Measurements from ENCODE around the gene TRIM39. TPM values are rescaled to one million over a fixed set of nuclear protein-coding genes. Genes with fewer than 3 reads are reported as not detected.

The TRIM39 gene
- total RNA-seq, 4 donors from 2014 or later = 3.2 to 29.7 (median 18.7) TPM

DNA sequence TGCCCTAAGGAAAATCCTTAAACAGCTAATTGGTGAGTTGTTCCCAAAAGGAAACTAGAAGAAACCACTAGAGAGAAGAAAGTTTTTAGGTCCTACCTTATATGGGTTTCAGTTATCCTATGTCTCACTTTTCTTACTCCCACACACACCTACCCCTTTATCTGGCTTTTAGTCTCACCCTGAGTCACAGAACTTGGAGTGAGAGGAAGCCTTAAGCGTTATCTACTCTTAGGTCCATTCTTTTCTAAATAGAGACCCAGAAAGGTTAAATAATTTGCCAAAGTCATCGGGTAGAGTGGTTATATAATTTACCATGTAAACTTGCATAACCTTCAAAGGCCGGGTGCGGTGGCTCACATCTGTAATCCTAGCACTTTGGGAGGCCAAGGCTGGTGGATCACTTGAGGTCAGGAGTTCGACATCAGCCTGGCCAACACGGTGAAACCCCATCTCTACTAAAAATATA, 13.9 kb downstream of the TRIM39 start:
- no peaks in the 10 kb centered on the region for H3K27me3 ChIP-seq
- H3K36me3 ChIP-seq = no peaks in the 10 kb centered on the region
- intact Hi-C loops (cut with DNase I; ENCODE audit: low total_unique reads) = no loop called here

DNA sequence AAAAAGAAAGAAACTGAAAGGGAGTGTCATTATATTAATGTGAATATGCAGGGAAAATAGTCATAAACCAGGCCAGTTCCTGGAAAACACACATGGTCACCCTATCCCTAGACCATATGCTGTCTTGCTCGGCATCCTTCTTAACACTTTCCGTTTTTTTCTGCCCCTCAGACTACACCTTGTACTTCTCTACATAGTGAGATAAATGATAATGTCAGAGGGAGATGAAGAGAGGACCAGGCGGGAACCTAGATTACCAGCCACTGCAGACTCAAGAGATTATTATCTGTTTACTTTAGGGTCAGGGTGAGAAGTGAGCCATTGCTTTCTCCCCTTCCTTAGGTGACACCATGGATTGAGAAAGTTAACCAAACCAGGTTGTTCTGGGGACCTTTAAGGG, 14.5 kb downstream of the TRIM39 start:
- intact Hi-C loops (cut with DNase I; ENCODE audit: low total_unique reads) = no loop called here

More for the DNA sequence above, 13.9 kb downstream of the TRIM39 start:
- TF ChIP-seq, protein P1, sequence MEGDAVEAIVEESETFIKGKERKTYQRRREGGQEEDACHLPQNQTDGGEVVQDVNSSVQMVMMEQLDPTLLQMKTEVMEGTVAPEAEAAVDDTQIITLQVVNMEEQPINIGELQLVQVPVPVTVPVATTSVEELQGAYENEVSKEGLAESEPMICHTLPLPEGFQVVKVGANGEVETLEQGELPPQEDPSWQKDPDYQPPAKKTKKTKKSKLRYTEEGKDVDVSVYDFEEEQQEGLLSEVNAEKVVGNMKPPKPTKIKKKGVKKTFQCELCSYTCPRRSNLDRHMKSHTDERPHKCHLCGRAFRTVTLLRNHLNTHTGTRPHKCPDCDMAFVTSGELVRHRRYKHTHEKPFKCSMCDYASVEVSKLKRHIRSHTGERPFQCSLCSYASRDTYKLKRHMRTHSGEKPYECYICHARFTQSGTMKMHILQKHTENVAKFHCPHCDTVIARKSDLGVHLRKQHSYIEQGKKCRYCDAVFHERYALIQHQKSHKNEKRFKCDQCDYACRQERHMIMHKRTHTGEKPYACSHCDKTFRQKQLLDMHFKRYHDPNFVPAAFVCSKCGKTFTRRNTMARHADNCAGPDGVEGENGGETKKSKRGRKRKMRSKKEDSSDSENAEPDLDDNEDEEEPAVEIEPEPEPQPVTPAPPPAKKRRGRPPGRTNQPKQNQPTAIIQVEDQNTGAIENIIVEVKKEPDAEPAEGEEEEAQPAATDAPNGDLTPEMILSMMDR (IDR thresholded peaks at IDR 0.05) = no peak
- TF ChIP-seq POLR2A (IDR thresholded peaks at IDR 0.05) = no peak
- no peaks in the 10 kb centered on the region for H3K9me3 ChIP-seq
- no peak overlapping the region for H3K27ac ChIP-seq
- H3K4me1 ChIP-seq = no peaks in the 10 kb centered on the region
- no peak for DNase-seq
- no peak overlapping the region for H3K4me3 ChIP-seq

DNA sequence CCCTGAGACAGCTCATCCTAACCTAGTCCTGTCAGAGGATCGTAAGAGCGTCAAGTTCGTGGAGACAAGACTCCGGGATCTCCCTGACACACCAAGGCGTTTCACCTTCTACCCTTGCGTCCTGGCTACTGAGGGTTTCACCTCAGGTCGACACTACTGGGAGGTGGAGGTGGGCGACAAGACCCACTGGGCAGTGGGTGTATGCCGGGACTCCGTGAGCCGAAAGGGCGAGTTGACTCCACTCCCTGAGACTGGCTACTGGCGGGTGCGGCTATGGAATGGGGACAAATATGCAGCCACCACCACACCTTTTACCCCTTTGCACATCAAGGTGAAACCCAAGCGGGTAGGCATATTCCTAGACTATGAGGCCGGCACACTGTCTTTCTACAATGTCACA, 15.0 kb downstream of the TRIM39 start:
- DNase-seq = no peak
- Histone ChIP-seq H3K36me3 (no peaks in the 10 kb centered on the region), H3K27me3 (no peaks in the 10 kb centered on the region), H3K4me1 (no peaks in the 10 kb centered on the region), H3K4me3 (no peak overlapping the region), H3K27ac (no peak overlapping the region), H3K9me3 (no peaks in the 10 kb centered on the region)
- TF ChIP-seq, protein P1 (IDR thresholded peaks at IDR 0.05) = no peak
- TF ChIP-seq POLR2A (IDR thresholded peaks at IDR 0.05) = no peak
- intact Hi-C loops (cut with DNase I; ENCODE audit: low total_unique reads) = no loop called here

More for the DNA sequence above, 14.5 kb downstream of the TRIM39 start:
- H3K9me3 ChIP-seq = no peaks in the 10 kb centered on the region
- no peak overlapping the region for H3K27ac ChIP-seq
- no peaks in the 10 kb centered on the region for H3K36me3 ChIP-seq
- no peaks in the 10 kb centered on the region for H3K27me3 ChIP-seq
- no peaks in the 10 kb centered on the region for H3K4me1 ChIP-seq
- TF ChIP-seq, protein P1 (IDR thresholded peaks at IDR 0.05) = no peak
- no peak for TF ChIP-seq POLR2A (IDR thresholded peaks at IDR 0.05)
- H3K4me3 ChIP-seq = no peak overlapping the region
- DNase-seq = no peak

DNA sequence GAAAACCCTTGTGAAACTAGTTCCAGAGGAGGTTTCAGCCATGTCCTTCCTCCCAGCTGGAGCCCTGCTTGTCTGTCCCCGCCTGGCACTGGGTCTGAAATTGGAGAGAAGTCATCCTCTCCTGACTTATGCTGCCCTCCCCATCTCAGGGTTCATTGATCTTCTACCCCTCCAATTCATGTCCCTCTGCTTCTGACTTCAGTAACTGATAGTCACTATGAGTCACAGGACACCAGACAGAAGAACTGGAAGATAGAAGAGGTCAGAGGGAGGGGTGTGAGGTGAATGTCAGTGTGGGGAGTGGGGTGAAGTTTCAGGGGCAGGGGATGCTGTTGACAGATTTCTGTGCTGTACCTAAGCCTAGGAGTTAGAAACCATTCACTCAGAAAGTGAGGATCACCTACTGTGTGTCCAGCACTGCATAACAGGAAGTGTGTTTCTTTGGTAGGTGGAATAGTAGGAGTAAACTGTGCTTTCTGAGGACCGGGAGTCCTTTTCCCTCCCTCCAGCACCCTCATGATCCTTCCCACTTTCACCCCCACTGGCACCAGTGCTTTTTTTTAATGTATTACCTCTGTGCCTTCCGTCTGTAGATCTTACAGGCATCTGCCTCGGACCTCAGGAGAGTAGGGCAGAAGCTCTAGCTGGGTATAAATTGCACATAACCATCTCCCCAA, 17.6 kb downstream of the TRIM39 start:
- Histone ChIP-seq H3K9me3 (no peaks in the 10 kb centered on the region), H3K36me3 (no peaks in the 10 kb centered on the region), H3K27me3 (no peaks in the 10 kb centered on the region), H3K4me1 (no peaks in the 10 kb centered on the region), H3K27ac (peak overlapping the region; percentile 92 to 94), H3K4me3 (peak overlapping the region in 1 of 2 donors; percentile 99)
- intact Hi-C loops (cut with DNase I; ENCODE audit: low total_unique reads) = no loop called here
- TF ChIP-seq, protein P1 (IDR thresholded peaks at IDR 0.05) = no peak
- no peak for TF ChIP-seq POLR2A (IDR thresholded peaks at IDR 0.05)
- no peak for DNase-seq

DNA sequence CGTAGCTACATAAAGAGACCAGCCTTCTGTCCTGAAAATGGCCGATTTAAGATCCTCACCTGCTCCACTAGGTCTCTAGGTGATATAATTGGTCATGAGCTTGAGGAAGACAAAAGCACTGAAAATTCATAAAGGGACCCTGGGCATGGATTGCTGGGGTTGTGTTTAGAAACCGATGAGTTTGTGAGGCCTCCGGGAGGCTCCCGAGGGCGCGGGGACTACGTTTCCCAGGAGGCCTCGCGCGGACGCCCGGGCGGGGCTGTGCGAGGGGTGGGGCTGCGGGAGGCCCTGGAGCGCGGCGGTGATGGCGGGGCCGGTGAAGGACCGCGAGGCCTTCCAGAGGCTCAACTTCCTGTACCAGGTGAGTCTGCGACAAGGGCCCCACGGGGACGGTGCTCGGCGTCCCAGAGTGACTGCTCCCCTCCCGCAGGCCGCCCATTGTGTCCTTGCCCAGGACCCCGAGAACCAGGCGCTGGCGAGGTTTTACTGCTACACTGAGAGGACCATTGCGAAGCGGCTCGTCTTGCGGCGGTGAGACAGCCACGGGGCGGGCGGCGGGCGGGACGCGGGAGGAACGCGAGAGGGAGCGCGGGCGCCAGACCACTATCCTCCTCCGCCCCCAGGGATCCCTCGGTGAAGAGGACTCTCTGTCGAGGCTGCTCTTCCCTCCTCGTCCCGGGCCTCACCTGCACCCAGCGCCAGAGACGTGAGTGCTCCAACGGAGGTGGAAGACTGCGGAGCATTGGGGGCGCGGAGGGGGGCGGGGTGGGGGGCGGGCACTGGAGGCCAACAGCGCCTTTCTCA, 18.3 kb downstream of the TRIM39 start, which contains the start of gene RPP21:
TSS of gene RPP21 (plus strand) at position 289 of the 804 bp plus-strand sequence. CDS start at position 305, 16 bp downstream.
- TF ChIP-seq, protein P1 (IDR thresholded peaks at IDR 0.05) = no peak
- TF ChIP-seq POLR2A (IDR thresholded peaks at IDR 0.05) = peak; percentile 62 to 85
- H3K4me3 ChIP-seq = peak within 1 kb of the TSS; percentile 74 to 99
- peak; percentile 77 to 83 for DNase-seq

More for the DNA sequence above, 18.3 kb downstream of the TRIM39 start, which contains the start of gene RPP21:
- no peaks in the 10 kb centered on the region for H3K9me3 ChIP-seq
- no peaks in the 10 kb centered on the region for H3K36me3 ChIP-seq
- intact Hi-C loops (cut with DNase I; ENCODE audit: low total_unique reads) = no loop called here
- peak within 1 kb of the TSS; percentile 92 to 94 for H3K27ac ChIP-seq
- H3K27me3 ChIP-seq = no peaks in the 10 kb centered on the region
- H3K4me1 ChIP-seq = no peaks in the 10 kb centered on the region

Data from uterus (tissue), 4 donors.